Adrenal gland (tissue), 19 donors: Measurements from ENCODE around the gene PLBD2. TPM values are rescaled to one million over a fixed set of nuclear protein-coding genes. Genes with fewer than 3 reads are reported as not detected.

Experiments
- DNase-seq, 7 donors: peaks; one replicate each; pipeline ENCODE4 v3.0.0-alpha.2; 2019 to 2020
- H3K27ac ChIP-seq, 5 donors: fragments of 200-600 bp; sonication (generic) in 4 of 5; 1 replicate in 3 of 5; 2 replicates in 2 of 5; pipeline versions ENCODE4 v1.5.1 to v1.8.0; 2016 to 2020; ENCODE audit warnings: mild to moderate bottlenecking in 1 of 5
- H3K27me3 ChIP-seq: fragments of 200-600 bp; 2 replicates; pipeline ENCODE4 v1.8.0; 2021
- H3K36me3 ChIP-seq, 2 donors: fragments of 200-600 bp; replicated peaks in 1 of 2; 1 replicate in 1 of 2; 2 replicates in 1 of 2; pipeline versions ENCODE4 v1.5.1 to v1.8.0; 2018 to 2022
- H3K4me1 ChIP-seq, 2 donors: fragments of 200-600 bp; replicated peaks in 1 of 2; 1 replicate in 1 of 2; 2 replicates in 1 of 2; pipeline versions ENCODE4 v1.5.1 to v1.8.0; 2018 to 2021
- H3K4me3 ChIP-seq, 4 donors: fragments of 200-600 bp; sonication (generic) in 3 of 4; one replicate each; pipeline ENCODE4 v1.5.1; 2016 to 2018
- H3K9me3 ChIP-seq, 3 donors: fragments of 200-600 bp; sonication (generic) in 1 of 3; replicated peaks in 1 of 3; 1 replicate in 2 of 3; 2 replicates in 1 of 3; pipeline versions ENCODE4 v1.5.1 to v1.8.0; 2016 to 2021
- POLR2A ChIP-seq, 2 donors: fragments of 450-650 bp; IDR thresholded peaks; one replicate each; pipeline ENCODE4 v1.6.1; 2017; ENCODE audit warnings: antibody characterized with exemption in 2 of 2, mild to moderate bottlenecking in 2 of 2, moderate library complexity in 1 of 2
- WGBS, 4 donors: extraction: QIAGEN DNeasy Blood & Tissue Kit in 2 of 4; methylation state at CpG; one replicate each; pipeline versions ENCODE4 v1.1.5 to v1.1.7; 2013 to 2017; 5-methylcytosine and 5-hydroxymethylcytosine counted together
- intact Hi-C, 2 donors: fragments of 100-400 bp; cut with DNase I; formaldehyde crosslinking; loops; one replicate each; pipeline versions ENCODE4 v1.14.1 to v1.15.0; 2022 to 2023
- long read RNA-seq, 10 donors: library from polyadenylated mRNA in 3 of 10; unstranded in 2 of 10; stranded (forward) in 1 of 10; transcript quantifications; one replicate each; pipeline ENCODE4 v2.0.0 and lab custom pipeline, GENCODE V29; 2021 to 2026
- polyA plus RNA-seq, 3 donors: library from polyadenylated mRNA; stranded (reverse); fragments of 200-250 nt in 2 of 3; fragments of 350-450 nt in 1 of 3; fragmentation: Illumina TruSeq in 1 of 3; extraction: RNeasy Lipid Tissue Mini Kit (QIAGEN cat#74804) in 1 of 3; gene quantifications; one replicate each; pipeline ENCODE4 v1.2.3, GENCODE V29; 2013 to 2014
- total RNA-seq, 9 donors: library from RNA; depleted of rRNA in 4 of 9; stranded (reverse); fragments of >200 nt in 4 of 9; fragments of 120-200 nt in 1 of 9; fragmentation: NEBNext Ultra II Directional in 1 of 9; extraction: Animal tissue kit (Norgen Biotek cat#: 25700) in 1 of 9; gene quantifications; one replicate each; pipeline versions ENCODE4 v1.1.0 to v1.2.4, GENCODE V29; 2013 to 2023
- TF ChIP-seq, protein P1 (sequence below), 6 experiments: fragments of 450-650 bp in 4 of 6; fragments of 200-600 bp in 2 of 6; sonication (generic) in 1 of 6; IDR thresholded peaks; 1 replicate in 5 of 6; 2 replicates in 1 of 6; pipeline versions ENCODE4 v1.5.1 to v1.8.0; 2016 to 2021; ENCODE audit warnings: antibody characterized with exemption in 6 of 6, mild to moderate bottlenecking in 2 of 6, moderate library complexity in 1 of 6
- donor health status: healthy with polysubstance abuse.
- donor health status: Bipolar disorder and iron deficiency.
- donor health status: DM: yes; HTN: yes; CAD: no.
- donor health status: DM: no; HTN: no; CAD: no.
- donor health status: DM: no; HTN: no; CAD: no.
- donor health status: DM: yes; HTN: yes; CAD: no.

The PLBD2 gene, protein sequence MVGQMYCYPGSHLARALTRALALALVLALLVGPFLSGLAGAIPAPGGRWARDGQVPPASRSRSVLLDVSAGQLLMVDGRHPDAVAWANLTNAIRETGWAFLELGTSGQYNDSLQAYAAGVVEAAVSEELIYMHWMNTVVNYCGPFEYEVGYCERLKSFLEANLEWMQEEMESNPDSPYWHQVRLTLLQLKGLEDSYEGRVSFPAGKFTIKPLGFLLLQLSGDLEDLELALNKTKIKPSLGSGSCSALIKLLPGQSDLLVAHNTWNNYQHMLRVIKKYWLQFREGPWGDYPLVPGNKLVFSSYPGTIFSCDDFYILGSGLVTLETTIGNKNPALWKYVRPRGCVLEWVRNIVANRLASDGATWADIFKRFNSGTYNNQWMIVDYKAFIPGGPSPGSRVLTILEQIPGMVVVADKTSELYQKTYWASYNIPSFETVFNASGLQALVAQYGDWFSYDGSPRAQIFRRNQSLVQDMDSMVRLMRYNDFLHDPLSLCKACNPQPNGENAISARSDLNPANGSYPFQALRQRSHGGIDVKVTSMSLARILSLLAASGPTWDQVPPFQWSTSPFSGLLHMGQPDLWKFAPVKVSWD
- total RNA-seq (100 to 1,000 TPM in 8 of 9 donors, 10 to 100 TPM in 1; 66.7 to 416 (median 347) TPM), polyA plus RNA-seq (100 to 1,000 TPM; 128 to 467 (median 142) TPM)
- long read RNA-seq, donor 1, full-length matches to known transcripts: 27 of 27 reads
- long read RNA-seq, donor 1, partial matches to known transcripts: 0 of 27 reads
- long read RNA-seq, donor 1, other reads (novel, unspliced or antisense): 0 of 27 reads
- long read RNA-seq, donor 2, full-length matches to known transcripts: 25 of 25 reads
- long read RNA-seq, donor 2, partial matches to known transcripts: 0 of 25 reads
- long read RNA-seq, donor 2, other reads (novel, unspliced or antisense): 0 of 25 reads
- long read RNA-seq, donor 3, full-length matches to known transcripts: 25 of 31 reads
- long read RNA-seq, donor 3, partial matches to known transcripts: 0 of 31 reads
- long read RNA-seq, donor 3, other reads (novel, unspliced or antisense): 6 of 31 reads
- long read RNA-seq, donor 4, full-length matches to known transcripts: 11 of 43 reads
- long read RNA-seq, donor 4, partial matches to known transcripts: 8 of 43 reads
- long read RNA-seq, donor 4, other reads (novel, unspliced or antisense): 24 of 43 reads
- long read RNA-seq, donor 5, full-length matches to known transcripts: 347 of 410 reads
- long read RNA-seq, donor 5, partial matches to known transcripts: 22 of 410 reads
- long read RNA-seq, donor 5, other reads (novel, unspliced or antisense): 41 of 410 reads
- long read RNA-seq, donor 6, full-length matches to known transcripts: 6 of 25 reads
- long read RNA-seq, donor 6, partial matches to known transcripts: 9 of 25 reads
- long read RNA-seq, donor 6, other reads (novel, unspliced or antisense): 10 of 25 reads
- long read RNA-seq, donor 7, full-length matches to known transcripts: 16 of 21 reads
- long read RNA-seq, donor 7, partial matches to known transcripts: 5 of 21 reads
- long read RNA-seq, donor 7, other reads (novel, unspliced or antisense): 0 of 21 reads
- long read RNA-seq, donor 8, full-length matches to known transcripts: 23 of 33 reads
- long read RNA-seq, donor 8, partial matches to known transcripts: 10 of 33 reads
- long read RNA-seq, donor 8, other reads (novel, unspliced or antisense): 0 of 33 reads
- long read RNA-seq, donor 9, full-length matches to known transcripts: 17 of 17 reads
- long read RNA-seq, donor 9, partial matches to known transcripts: 0 of 17 reads
- long read RNA-seq, donor 9, other reads (novel, unspliced or antisense): 0 of 17 reads
- long read RNA-seq, donor 10, full-length matches to known transcripts: 11 of 22 reads
- long read RNA-seq, donor 10, partial matches to known transcripts: 11 of 22 reads
- long read RNA-seq, donor 10, other reads (novel, unspliced or antisense): 0 of 22 reads

DNA sequence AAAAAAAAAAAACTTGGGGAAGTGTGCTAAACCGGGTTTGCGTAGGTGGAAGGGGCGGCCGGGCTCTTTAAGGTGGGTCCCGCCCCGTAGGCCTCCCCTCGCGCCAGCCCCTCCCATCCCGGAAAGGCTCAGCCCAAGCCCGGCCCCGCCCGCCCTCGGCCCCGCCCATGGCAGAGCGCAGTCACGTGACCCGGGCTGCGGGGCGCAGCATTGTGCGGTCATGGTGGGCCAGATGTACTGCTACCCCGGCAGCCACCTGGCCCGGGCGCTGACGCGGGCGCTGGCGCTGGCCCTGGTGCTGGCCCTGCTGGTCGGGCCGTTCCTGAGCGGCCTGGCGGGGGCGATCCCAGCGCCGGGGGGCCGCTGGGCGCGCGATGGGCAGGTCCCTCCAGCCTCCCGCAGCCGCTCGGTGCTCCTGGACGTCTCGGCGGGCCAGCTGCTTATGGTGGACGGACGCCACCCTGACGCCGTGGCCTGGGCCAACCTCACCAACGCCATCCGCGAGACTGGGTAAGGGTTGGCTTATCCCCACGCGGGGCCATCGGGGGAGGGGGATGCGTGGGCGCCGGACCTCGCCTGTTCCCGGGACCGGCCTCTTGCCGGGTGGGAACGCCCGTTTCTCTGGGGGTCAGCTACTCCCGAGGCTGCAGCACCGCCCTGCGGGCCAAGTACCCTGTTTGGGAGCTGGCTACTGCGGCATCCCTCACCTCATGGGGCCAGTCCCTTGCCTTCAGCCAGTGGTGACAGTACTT is at the start of gene PLBD2:
PLBD2 (plus strand) TSS at position 207 of the 752 bp plus-strand sequence; CDS start at position 221, 14 bp downstream.
- peak; percentile 97 to 98 (median 98) for DNase-seq
- WGBS, 4 donors: 0 to 1% (median 0%) methylated on average over 9 to 67 of the region's 67 CpGs
- TF ChIP-seq, protein P1, sequence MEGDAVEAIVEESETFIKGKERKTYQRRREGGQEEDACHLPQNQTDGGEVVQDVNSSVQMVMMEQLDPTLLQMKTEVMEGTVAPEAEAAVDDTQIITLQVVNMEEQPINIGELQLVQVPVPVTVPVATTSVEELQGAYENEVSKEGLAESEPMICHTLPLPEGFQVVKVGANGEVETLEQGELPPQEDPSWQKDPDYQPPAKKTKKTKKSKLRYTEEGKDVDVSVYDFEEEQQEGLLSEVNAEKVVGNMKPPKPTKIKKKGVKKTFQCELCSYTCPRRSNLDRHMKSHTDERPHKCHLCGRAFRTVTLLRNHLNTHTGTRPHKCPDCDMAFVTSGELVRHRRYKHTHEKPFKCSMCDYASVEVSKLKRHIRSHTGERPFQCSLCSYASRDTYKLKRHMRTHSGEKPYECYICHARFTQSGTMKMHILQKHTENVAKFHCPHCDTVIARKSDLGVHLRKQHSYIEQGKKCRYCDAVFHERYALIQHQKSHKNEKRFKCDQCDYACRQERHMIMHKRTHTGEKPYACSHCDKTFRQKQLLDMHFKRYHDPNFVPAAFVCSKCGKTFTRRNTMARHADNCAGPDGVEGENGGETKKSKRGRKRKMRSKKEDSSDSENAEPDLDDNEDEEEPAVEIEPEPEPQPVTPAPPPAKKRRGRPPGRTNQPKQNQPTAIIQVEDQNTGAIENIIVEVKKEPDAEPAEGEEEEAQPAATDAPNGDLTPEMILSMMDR (IDR thresholded peaks at IDR 0.05): peak in 1 of 6 experiments; percentile 18
- peak; percentile 69 to 93 for TF ChIP-seq POLR2A (IDR thresholded peaks at IDR 0.05)
- Histone ChIP-seq H3K27me3 (no peaks in the 10 kb centered on the region), H3K27ac (peak within 1 kb of the TSS; percentile 47 to 98 (median 95)), H3K9me3 (no peaks in the 10 kb centered on the region), H3K4me1 (peaks cover 51 to 65% of the 10 kb centered on the region in 2 donors), H3K36me3 (peaks cover 0 to 5% of the 10 kb centered on the region in 2 donors), H3K4me3 (peak within 1 kb of the TSS; percentile 12 to 97 (median 88))
- intact Hi-C loops: no loop called here

DNA sequence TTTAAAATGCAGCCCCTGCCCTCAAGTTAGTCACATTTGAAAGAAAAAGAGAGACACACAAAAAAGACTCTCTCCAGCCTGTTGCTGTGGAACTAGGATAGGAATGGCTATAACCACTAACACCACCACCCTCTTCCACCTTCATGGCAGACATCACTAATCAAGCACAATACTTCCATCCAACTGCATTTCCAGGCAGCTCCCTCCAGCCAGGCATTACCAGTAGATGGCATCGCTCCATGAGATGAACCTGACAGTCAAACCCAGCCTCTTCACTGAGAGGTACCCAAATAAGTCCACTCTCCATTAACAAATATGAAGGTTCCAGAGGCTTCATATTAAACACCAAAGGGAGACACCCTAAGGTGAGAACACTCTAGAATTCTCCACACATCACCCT is 47.9 kb upstream of the PLBD2 start:
- Histone ChIP-seq H3K27ac (no peak overlapping the region), H3K27me3 (no peaks in the 10 kb centered on the region), H3K9me3 (no peaks in the 10 kb centered on the region), H3K4me1 (no peaks in the 10 kb centered on the region), H3K36me3 (peaks cover 0 to 95% of the 10 kb centered on the region in 2 donors), H3K4me3 (no peak overlapping the region)
- DNase-seq: no peak
- intact Hi-C loops: loop anchor here (5.0 to 10.0 kb wide), 2 partner anchors 114 to 117 kb away; partner anchors contain the start of gene SDSL (in 1 of the 2)
- 86 to 100% (median 99%) methylated on average over 1 of the region's 1 CpG for WGBS, 4 donors
- no peak for TF ChIP-seq POLR2A (IDR thresholded peaks at IDR 0.05)
- TF ChIP-seq, protein P1 (IDR thresholded peaks at IDR 0.05): no peak

DNA sequence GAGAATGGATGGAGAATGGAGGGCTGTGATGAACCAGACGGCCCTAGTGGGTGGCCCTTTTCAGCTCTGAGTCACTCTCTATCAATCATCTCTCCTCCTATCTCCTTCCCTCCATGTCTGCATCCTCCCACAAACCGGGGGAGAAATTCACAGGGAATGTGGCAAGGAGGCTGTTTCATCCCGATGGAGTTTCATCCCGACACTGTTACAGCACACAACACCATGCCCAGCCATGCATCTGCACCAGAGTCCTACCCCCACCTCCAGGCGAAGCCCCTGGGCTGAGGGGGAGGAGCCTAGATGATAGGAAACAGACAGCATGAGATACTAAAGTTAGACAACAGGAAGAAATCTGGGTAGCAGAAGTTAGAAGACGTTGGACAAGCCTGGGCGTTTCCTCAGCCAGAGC is 44.3 kb upstream of the PLBD2 start:
- Histone ChIP-seq H3K36me3 (peaks cover 0 to 94% of the 10 kb centered on the region in 2 donors), H3K27me3 (no peaks in the 10 kb centered on the region), H3K9me3 (no peaks in the 10 kb centered on the region), H3K27ac (no peak overlapping the region), H3K4me1 (no peaks in the 10 kb centered on the region), H3K4me3 (no peak overlapping the region)
- TF ChIP-seq, protein P1 (IDR thresholded peaks at IDR 0.05): no peak
- no peak for TF ChIP-seq POLR2A (IDR thresholded peaks at IDR 0.05)
- WGBS, 4 donors: 40 to 56% (median 43%) methylated on average over 7 of the region's 7 CpGs
- DNase-seq: no peak
- intact Hi-C loops: loop anchor here (5.0 to 10.0 kb wide), 2 partner anchors 111 to 113 kb away; partner anchors contain the start of gene SDSL (in 1 of the 2)
